Pancreas (tissue), 10 donors: ENCODE results near the gene MTA1. TPM values are rescaled to one million over a fixed set of nuclear protein-coding genes. Genes with fewer than 3 reads are reported as not detected.

ENCODE experiments used
- ATAC-seq, 4 donors: fragments of 200-7000 bp; cut with Tn5 transposase; one replicate each; pipeline versions ENCODE4 v1.8.0 to v1.9.1; 2020; ENCODE audit warnings: mild to moderate bottlenecking in 4 of 4, moderate library complexity in 4 of 4
- DNase-seq, 6 donors: peaks; one replicate each; pipeline ENCODE4 v3.0.0-alpha.2; 2020
- FAIRE-seq: peaks from 2 replicates; lab custom pipeline; 2012; peaks lifted over from hg19 to GRCh38; lab: Jason Lieb, UNC
- H3K27ac ChIP-seq, 4 donors: fragments of 200-600 bp; sonication (generic); 1 replicate in 3 of 4; 2 replicates in 1 of 4; pipeline versions ENCODE4 v1.5.0 to v1.8.0; 2020
- H3K27me3 ChIP-seq, 4 donors: fragments of 200-600 bp; one replicate each; pipeline ENCODE4 v1.8.0; 2021
- H3K36me3 ChIP-seq, 3 donors: fragments of 200-600 bp; sonication (generic) in 1 of 3; one replicate each; pipeline versions ENCODE4 v1.5.0 to v1.8.0; 2020 to 2021
- H3K4me1 ChIP-seq, 3 donors: fragments of 200-600 bp; one replicate each; pipeline ENCODE4 v1.8.0; 2021
- H3K4me3 ChIP-seq, 4 donors: fragments of 200-600 bp; sonication (generic) in 2 of 4; one replicate each; pipeline versions ENCODE4 v1.5.0 to v1.8.0; 2020 to 2021
- H3K9me3 ChIP-seq, 4 donors: fragments of 200-600 bp; one replicate each; pipeline ENCODE4 v1.8.0; 2021
- WGBS, 2 donors: extraction: QIAGEN DNeasy Blood & Tissue Kit; methylation state at CpG; one replicate each; pipeline ENCODE4 v1.1.7; 2013; 5-methylcytosine and 5-hydroxymethylcytosine counted together
- intact Hi-C, 3 donors: fragments of 100-400 bp; cut with DNase I; formaldehyde crosslinking; loops; one replicate each; pipeline versions ENCODE4 v1.11.1 to v1.14.2; 2022
- polyA plus RNA-seq, 2 donors: library from polyadenylated mRNA; stranded (reverse); fragments of 200-250 nt; gene quantifications; one replicate each; pipeline ENCODE4 v1.2.3, GENCODE V29; 2013
- total RNA-seq, 6 donors: library from RNA; stranded (reverse); fragmentation: NEBNext Ultra II Directional in 4 of 6; extraction: Animal tissue kit (Norgen Biotek cat#: 25700) in 4 of 6; gene quantifications; one replicate each; pipeline versions ENCODE4 v1.2.1 to v1.2.4, GENCODE V29; 2021 to 2023
- TF ChIP-seq, protein P1 (sequence below), 4 donors: fragments of 200-600 bp; sonication (generic) in 3 of 4; IDR thresholded peaks; one replicate each; pipeline versions ENCODE4 v1.5.0 to v1.8.0; 2021; ENCODE audit warnings: antibody characterized with exemption in 4 of 4
- donor health status: healthy with polysubstance abuse.
- donor health status: DM: no; HTN: no; CAD: no; lungs with moderate emphysema.
- donor health status: DM: no; HTN: no; CAD: no.
- donor health status: control.
- donor health status: control.
- donor health status: Bipolar disorder and iron deficiency.
- donor health status: DM: yes; HTN: yes; CAD: no.
- donor health status: DM: no; HTN: no; CAD: no.
- donor health status: DM: no; HTN: no; CAD: no.
- donor health status: DM: yes; HTN: yes; CAD: no.

MTA1 gene
- total and polyA plus RNA-seq, 8 donors = 34.8 to 138 (median 53.2) TPM

- DNase-seq (peak in 1 of 6 donors; percentile 59), ATAC-seq (no peak), FAIRE-seq (no peak)
- Histone ChIP-seq H3K4me1 (peaks cover 8 to 35% (median 31%) of the 10 kb centered on the region in 3 donors), H3K27ac (peak overlapping the region in 3 of 4 donors; percentile 90 to 97 (median 95)), H3K36me3 (no peaks in the 10 kb centered on the region), H3K27me3 (peaks cover 0 to 4% (median 0%) of the 10 kb centered on the region in 4 donors), H3K4me3 (no peak overlapping the region), H3K9me3 (no peaks in the 10 kb centered on the region)
- TF ChIP-seq, protein P1, sequence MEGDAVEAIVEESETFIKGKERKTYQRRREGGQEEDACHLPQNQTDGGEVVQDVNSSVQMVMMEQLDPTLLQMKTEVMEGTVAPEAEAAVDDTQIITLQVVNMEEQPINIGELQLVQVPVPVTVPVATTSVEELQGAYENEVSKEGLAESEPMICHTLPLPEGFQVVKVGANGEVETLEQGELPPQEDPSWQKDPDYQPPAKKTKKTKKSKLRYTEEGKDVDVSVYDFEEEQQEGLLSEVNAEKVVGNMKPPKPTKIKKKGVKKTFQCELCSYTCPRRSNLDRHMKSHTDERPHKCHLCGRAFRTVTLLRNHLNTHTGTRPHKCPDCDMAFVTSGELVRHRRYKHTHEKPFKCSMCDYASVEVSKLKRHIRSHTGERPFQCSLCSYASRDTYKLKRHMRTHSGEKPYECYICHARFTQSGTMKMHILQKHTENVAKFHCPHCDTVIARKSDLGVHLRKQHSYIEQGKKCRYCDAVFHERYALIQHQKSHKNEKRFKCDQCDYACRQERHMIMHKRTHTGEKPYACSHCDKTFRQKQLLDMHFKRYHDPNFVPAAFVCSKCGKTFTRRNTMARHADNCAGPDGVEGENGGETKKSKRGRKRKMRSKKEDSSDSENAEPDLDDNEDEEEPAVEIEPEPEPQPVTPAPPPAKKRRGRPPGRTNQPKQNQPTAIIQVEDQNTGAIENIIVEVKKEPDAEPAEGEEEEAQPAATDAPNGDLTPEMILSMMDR (IDR thresholded peaks at IDR 0.05) = no peak
- intact Hi-C loops = no loop called here
- 41 to 52% methylated on average over 15 of the region's 15 CpGs for WGBS, 2 donors
These were observed 60.6 kb downstream of the MTA1 start for GRCh38 chr14:105480199-105480746.

GRCh38 chr14:105480807-105481801, 61.5 kb downstream of the MTA1 start:
- Histone ChIP-seq H3K36me3 (no peaks in the 10 kb centered on the region), H3K27ac (peak overlapping the region; percentile 89 to 97 (median 92)), H3K9me3 (no peaks in the 10 kb centered on the region), H3K4me1 (peaks cover 8 to 41% (median 30%) of the 10 kb centered on the region in 3 donors), H3K4me3 (peak overlapping the region; percentile 1 to 42 (median 22)), H3K27me3 (peaks cover 0 to 4% (median 0%) of the 10 kb centered on the region in 4 donors)
- WGBS, 2 donors = 0 to 1% methylated on average over 34 to 35 of the region's 35 CpGs
- TF ChIP-seq, protein P1 (IDR thresholded peaks at IDR 0.05) = peak; percentile 99 to 100 (median 99)
- FAIRE-seq (no peak), ATAC-seq (peak; percentile 67 to 86 (median 80)), DNase-seq (peak; percentile 84 to 97 (median 94))
- intact Hi-C loops = no loop called here

- H3K4me3 ChIP-seq = peak overlapping the region in 2 of 4 donors; percentile 33 to 42
- FAIRE-seq (no peak), DNase-seq (peak; percentile 91 to 99 (median 98)), ATAC-seq (peak; percentile 59 to 82 (median 79))
- WGBS, 2 donors = 2% methylated on average over 17 to 18 of the region's 18 CpGs
- H3K4me1 ChIP-seq = peaks cover 8 to 41% (median 21%) of the 10 kb centered on the region in 3 donors
- H3K9me3 ChIP-seq = no peaks in the 10 kb centered on the region
- peak overlapping the region; percentile 89 to 97 (median 92) for H3K27ac ChIP-seq
- no peaks in the 10 kb centered on the region for H3K36me3 ChIP-seq
- intact Hi-C loops = no loop called here
- TF ChIP-seq, protein P1 (IDR thresholded peaks at IDR 0.05) = no peak
- peaks cover 0 to 9% (median 0%) of the 10 kb centered on the region in 4 donors for H3K27me3 ChIP-seq
These were observed 62.3 kb downstream of the MTA1 start for GRCh38 chr14:105481886-105482457.

GRCh38 chr14:105482486-105483110, 63.0 kb downstream of the MTA1 start:
- H3K4me1 ChIP-seq = peaks cover 8 to 44% (median 18%) of the 10 kb centered on the region in 3 donors
- H3K36me3 ChIP-seq = no peaks in the 10 kb centered on the region
- no peak overlapping the region for H3K4me3 ChIP-seq
- no peaks in the 10 kb centered on the region for H3K9me3 ChIP-seq
- DNase-seq = peak in 1 of 6 donors; percentile 65
- ATAC-seq = no peak
- H3K27ac ChIP-seq = peak overlapping the region; percentile 89 to 97 (median 92)
- 65 to 79% methylated on average over 18 of the region's 18 CpGs for whole genome bisulfite sequencing, 2 donors
- intact Hi-C loops = no loop called here
- H3K27me3 ChIP-seq = peaks cover 0 to 12% (median 0%) of the 10 kb centered on the region in 4 donors
- no peak for FAIRE-seq
- TF ChIP-seq, protein P1 (IDR thresholded peaks at IDR 0.05) = no peak
